CD4-positive, alpha-beta T cell treated with Interferon gamma for 1 hour (primary cell): ENCODE data around the gene MICU2.

ENCODE experiments used
- DNase-seq: peaks from one replicate; pipeline ENCODE4 v3.0.0-alpha.2; 2020

The MICU2 gene

GRCh38 chr13:21603531-21604448 is at the start of gene MICU2:
Gene MICU2, minus strand, starts transcription at chr13:21604170. Its CDS starts 22 bp downstream, at chr13:21604148.
- DNase-seq = peak; percentile 94

DNA sequence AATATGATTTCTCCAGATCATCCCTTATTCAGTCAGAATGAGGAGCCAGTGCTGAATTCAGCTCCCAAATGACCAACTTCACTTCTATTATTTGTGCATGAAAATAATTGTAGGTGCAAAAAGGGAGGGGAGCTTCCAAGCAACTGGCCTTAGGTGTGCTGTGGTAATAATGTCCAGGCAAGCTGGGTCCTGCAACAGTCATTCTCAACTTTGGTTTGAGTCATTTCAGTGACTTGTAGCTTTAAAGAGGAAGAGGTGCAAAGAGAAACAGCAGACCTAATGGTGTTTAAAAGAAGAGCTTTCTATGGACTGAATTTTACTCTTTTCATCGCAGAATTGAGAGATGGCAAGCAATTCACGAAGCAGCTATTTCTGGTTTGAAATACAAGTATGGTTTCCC is 37.7 kb upstream of the MICU2 start:
- no peak for DNase-seq

- no peak for DNase-seq
Measured at GRCh38 chr13:21639561-21639960, 35.6 kb upstream of the MICU2 start.

DNA sequence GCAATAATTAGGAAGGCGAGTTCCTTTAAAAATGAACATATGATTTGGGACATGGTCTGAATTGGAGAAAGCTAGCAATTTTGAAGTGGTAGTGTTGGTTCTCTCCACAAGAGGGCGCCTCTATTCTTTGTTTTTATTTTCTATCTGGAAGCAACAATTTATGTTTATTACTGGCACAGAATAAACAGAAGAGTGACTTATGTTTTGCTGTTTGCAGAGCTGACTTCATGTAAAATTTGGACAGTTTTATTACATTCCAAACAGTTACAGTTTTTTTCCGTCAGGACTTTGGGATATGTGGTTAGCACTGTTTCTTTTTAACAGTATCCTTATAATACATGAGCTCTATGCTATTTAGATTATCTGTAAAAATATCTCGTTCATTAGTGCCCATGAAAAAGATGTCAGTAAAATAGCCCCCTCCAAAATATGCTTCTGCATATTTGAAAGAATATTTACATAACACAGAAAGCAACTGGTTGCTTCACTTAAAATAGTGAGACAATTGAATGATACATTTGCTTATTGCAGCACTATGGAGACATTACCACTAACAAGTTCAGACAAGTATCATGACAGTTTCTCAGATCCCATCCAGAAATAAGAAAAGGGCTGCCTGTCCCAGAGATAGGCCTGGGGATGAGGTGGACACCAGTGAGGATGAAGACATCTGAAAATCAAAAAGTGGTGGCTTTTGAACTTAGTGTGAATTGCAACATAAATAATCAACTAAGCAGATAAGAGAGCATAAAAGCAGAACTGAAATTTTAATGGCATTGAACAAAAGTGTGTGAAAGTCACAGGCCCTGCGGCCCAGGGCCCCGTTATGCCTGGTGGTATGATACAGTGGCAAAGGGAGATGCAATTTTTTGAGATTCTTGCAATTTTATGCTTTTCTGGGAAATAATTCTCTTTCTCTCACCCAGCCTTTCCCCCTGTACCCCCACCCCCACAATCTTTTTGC is 34.6 kb upstream of the MICU2 start:
- no peak for DNase-seq

- peak; percentile 24 for DNase-seq
Measured at GRCh38 chr13:21637296-21637695, 33.3 kb upstream of the MICU2 start.

DNA sequence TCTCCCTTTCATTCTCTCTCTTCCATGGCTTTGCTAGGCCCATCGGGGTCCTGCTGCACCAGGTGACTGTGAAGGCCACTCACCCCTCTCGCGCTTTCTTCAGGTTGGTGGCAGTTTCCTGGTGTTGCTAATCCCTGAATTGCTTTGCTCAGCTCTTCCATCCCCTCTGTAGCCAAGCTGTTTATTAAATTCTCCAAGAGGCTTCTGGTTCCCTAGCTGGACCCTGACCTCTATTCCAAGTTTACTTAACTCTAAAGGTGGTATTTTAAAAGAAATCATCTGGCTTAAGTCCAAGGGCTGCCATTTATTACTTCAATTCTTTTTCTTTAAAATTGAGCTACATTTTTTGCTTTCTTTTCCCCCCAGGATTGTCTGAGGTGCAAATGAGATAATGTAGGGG is 32.7 kb upstream of the MICU2 start:
- DNase-seq = no peak

DNA sequence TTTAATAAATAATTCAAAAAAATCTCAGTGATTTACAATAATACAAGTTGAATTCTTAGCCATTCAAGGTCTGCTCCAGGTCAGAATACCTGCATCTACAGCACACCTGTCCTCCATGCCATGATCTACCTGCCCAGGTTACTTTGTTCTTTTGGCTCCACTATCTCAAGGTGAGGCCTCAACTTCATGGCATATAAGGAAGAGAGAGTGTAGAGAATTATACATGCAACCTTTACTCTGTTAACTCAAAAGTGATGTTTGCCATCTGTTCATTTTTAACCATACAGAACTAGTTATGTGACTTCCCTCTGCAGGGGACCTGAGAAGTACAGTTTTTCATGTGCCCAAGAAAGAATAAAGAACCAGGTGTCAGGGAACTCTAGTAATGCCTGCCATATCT is 28.2 kb upstream of the MICU2 start:
- DNase-seq = no peak

GRCh38 chr13:21625366-21625765 is 21.4 kb upstream of the MICU2 start:
- DNase-seq = no peak

GRCh38 chr13:21620861-21621260 is 16.9 kb upstream of the MICU2 start:
- no peak for DNase-seq

DNA sequence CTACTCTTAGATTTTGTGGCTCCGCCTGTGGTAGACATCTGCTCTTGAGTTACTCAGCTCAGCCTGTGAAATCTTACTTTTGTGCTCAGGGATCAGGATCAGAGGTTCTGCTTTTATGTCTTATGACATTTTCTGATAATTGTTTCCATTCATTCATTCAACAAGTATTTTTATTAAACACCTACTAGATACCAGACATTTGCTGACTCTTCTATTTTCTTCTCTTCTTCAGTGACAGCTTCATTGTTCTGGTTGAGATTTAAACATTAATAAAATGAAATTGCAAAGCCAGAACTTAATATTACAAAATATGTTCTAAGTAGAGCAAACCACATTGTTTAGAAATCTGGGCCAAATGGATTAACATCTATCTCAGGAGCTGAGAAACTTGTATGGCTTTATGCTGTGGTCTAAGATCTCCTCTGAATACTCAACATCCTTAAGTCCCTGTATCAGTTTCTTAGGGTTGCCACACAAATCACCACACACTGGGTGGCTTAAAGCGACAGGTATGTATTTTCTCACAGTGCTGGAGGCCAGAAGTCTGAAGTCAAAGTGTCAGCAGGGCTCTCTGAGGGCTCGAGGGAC is 15.8 kb upstream of the MICU2 start:
- no peak for DNase-seq

GRCh38 chr13:21616880-21617279 is 12.9 kb upstream of the MICU2 start:
- no peak for DNase-seq

GRCh38 chr13:21616205-21616866 is 12.4 kb upstream of the MICU2 start:
- no peak for DNase-seq

DNA sequence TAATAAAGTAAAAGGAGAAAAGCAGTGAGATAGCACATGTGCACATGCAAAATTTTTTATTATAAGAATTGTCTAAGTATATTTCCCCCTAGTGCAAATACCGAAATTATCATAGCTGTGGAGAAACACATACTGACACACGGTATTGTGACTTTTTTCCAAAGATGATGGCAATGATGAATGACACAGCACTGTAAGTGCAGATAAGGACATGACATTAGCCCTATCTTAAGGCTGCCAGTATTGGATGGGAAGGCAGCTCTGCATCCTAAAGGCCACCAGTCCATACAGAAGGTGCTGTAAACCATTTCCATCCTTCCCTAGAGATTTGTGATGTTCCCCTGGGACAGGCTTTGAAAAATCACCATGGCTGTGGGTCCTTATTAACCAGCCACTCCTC is 11.5 kb upstream of the MICU2 start:
- DNase-seq = no peak

DNA sequence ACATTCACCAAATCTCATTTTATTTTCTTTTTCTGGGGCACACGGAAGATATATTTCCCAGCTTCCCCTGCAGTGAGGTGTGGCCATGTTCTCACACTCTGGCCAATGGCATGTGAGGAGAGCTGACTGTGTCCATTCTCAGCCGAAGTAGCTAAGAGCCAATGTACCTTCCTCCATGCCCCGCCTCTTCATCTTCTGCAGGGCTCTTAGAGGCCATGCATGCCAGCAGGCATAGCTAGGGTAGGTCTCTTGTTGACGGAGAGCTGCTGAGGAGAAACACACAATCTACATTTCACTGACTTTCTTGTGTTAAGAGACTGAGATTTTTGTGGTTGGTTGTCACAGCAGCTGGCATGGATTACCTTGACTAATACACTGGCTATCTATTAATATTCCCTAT is 9.8 kb upstream of the MICU2 start:
- DNase-seq = no peak

- no peak for DNase-seq
Measured at GRCh38 chr13:21611385-21611784, 7.4 kb upstream of the MICU2 start.

DNA sequence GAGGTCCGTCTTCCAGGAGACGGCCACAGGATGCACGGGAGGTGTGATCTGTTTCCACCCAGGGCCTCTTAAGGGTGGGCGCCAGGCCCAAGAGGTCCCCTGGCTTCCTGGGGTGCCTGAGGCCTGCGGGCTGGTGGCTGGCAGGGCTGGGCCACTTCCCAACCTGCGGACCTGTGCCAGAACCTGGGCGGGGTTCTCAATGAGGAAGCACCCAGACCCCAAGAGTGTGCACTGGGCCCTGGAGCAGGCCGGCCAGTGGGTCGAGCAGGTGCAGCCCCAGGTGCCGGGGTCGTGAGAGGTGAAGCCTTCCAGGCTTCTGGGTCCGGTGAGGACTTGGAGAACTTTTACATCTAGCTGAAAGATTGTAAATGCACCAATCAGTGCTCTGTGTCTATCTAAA is 6.7 kb upstream of the MICU2 start:
- no peak for DNase-seq

DNA sequence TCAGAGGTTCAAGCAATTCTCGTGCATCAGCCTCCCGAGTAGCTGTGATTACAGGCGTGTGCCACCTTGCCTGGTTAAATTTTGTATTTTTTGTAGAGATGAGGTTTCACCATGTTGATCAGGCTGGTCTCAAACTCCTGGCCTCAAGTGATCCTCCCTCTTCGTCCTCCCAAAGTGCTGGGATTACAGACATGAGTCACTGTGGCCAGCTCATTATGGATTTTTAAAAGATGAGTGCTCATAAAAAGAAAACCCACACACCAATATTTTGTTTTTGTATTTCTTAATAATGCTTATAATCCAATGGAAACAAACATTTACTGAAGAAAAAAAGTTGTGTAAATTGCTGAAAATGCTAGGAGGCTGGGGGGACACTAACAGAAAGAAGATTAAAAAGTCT is 5.0 kb upstream of the MICU2 start:
- DNase-seq = no peak

DNA sequence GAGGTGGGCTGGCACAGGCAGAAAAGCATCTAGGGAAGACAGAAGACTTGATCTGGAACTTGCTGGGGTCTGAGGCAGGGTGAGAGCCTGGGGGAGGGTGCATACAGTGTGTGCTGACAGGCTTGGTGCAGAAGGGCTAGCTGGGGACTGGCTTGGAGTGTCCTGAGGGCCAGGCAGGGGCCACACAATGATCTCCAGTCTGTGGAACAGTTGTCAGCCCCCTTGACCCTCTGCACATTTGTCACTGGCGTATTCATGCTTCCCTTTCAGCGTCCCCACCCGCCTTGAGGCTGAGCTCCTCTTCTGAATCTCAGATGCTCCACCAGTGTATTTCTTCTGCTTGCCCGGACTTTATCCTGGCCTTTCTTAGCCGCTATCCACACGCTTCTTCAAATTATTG is 2.8 kb upstream of the MICU2 start:
- no peak for DNase-seq

- DNase-seq = no peak
Measured at GRCh38 chr13:21606251-21606650, 2.3 kb upstream of the MICU2 start.

GRCh38 chr13:21596722-21597121 is 7.2 kb downstream of the MICU2 start:
- no peak for DNase-seq

DNA sequence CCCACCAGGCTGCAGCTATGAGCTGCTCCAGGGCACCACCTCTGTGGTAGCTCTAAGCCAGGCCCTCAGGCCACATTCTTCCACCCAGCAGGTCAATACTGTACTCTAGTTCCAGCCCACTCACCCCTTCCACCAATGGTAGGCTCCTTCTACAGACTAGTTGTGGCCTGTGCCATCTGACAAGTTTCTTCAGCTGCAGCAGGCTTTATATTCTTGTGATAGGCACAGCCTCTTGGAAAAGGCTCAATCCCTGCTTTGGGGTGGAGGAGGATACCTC is 8.5 kb downstream of the MICU2 start:
- DNase-seq = no peak

DNA sequence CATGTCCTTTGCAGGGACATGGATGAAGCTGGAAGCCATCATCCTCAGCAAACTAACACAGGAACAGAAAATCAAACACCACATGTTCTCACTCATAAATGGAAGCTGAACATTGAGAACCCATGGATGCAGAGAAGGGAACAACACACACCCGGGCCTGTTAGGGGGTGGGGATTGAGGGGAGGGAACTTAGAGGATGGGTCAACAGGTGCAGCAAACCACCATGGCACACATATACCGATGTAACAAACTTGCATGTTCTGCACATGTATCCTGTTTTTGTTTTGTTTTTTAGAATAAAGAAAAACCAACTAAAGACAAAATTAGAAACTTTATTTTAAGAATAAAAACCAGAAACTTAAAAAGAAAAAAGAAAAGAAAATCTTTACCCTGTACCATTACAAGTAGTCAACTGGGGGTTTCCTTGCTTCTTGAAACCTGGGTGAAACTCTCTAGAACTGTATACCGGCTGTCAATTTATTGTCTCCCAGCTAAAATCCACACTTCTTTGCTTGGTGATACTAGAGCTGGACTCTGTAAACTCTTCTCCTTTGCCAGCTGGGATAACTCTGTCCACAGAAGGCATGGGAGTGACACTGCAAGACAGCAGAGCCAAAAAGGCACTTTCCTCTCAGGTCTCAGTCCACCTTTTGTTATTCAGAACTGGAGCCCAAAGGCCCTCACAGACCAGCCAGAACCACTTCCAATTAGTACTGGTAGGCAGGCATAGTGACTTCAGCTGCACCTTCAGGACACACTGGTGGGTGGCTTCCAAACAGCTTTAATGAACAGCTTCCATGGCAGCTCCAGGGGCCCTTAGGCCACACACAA is 9.0 kb downstream of the MICU2 start:
- no peak for DNase-seq
